ENCODE measurements around the gene RITA1. TPM values are rescaled to one million over a fixed set of nuclear protein-coding genes. Genes with fewer than 3 reads are reported as not detected.

Gene RITA1
- total and polyA plus RNA-seq, 4 donors: 10.6 to 18.1 (median 14.9) TPM

GRCh38 chr12:113196990-113197389 lies 11.5 kb downstream of the RITA1 start:
- peak; percentile 60 for DNase-seq (ENCODE audit: low spot score)
- no peak overlapping the region for H3K4me3 ChIP-seq (ENCODE audit: low read depth in 1 of 3, low read length in 3 of 3)
- peaks cover 4 to 6% (median 5%) of the 10 kb centered on the region in 4 donors for H3K36me3 ChIP-seq (ENCODE audit: control insufficient read depth in 4 of 4, insufficient read depth in 3 of 4, low read depth in 1 of 4, low read length in 3 of 4)
- no peaks in the 10 kb centered on the region for H3K27me3 ChIP-seq (ENCODE audit: control insufficient read depth in 4 of 4, insufficient read depth in 4 of 4, low read length in 3 of 4)
- no peaks in the 10 kb centered on the region for H3K9me3 ChIP-seq (ENCODE audit: control insufficient read depth in 4 of 4, low read length in 3 of 4)
- H3K27ac ChIP-seq (ENCODE audit: low read depth in 1 of 2, low read length in 2 of 2): no peak overlapping the region
- TF ChIP-seq NR2F2 (IDR thresholded peaks at IDR 0.05) (no peak), RAD21 (IDR thresholded peaks at IDR 0.05) (peak; percentile 92 to 93), CTCF (IDR thresholded peaks at IDR 0.05; ENCODE audit: low read depth, low read length, missing input control) (peak; percentile 75), JUND (IDR thresholded peaks at IDR 0.05) (no peak)
- H3K9ac ChIP-seq (ENCODE audit: low read depth in 1 of 2, low read length in 2 of 2): peak overlapping the region in 1 of 2 donors; percentile 34
- 6% methylated on average over 4 of the region's 4 CpGs for WGBS
- H3K4me1 ChIP-seq (ENCODE audit: control insufficient read depth in 4 of 4, insufficient read depth in 4 of 4, low read length in 3 of 4): peaks cover 0 to 5% (median 2%) of the 10 kb centered on the region in 4 donors

- 94% methylated on average over 8 of the region's 8 CpGs for whole genome bisulfite sequencing
- no peak for DNase-seq (ENCODE audit: low spot score)
- Histone ChIP-seq H3K9ac (ENCODE audit: low read depth in 1 of 2, low read length in 2 of 2) (peak overlapping the region in 1 of 2 donors; percentile 34), H3K4me3 (ENCODE audit: low read depth in 1 of 3, low read length in 3 of 3) (no peak overlapping the region), H3K36me3 (ENCODE audit: control insufficient read depth in 4 of 4, insufficient read depth in 3 of 4, low read depth in 1 of 4, low read length in 3 of 4) (peaks cover 0 to 2% (median under 1%) of the 10 kb centered on the region in 4 donors), H3K9me3 (ENCODE audit: control insufficient read depth in 4 of 4, low read length in 3 of 4) (no peaks in the 10 kb centered on the region), H3K27me3 (ENCODE audit: control insufficient read depth in 4 of 4, insufficient read depth in 4 of 4, low read length in 3 of 4) (no peaks in the 10 kb centered on the region), H3K4me1 (ENCODE audit: control insufficient read depth in 4 of 4, insufficient read depth in 4 of 4, low read length in 3 of 4) (peaks cover 0 to 5% (median 2%) of the 10 kb centered on the region in 4 donors), H3K27ac (ENCODE audit: low read depth in 1 of 2, low read length in 2 of 2) (no peak overlapping the region)
- TF ChIP-seq YY1 (IDR thresholded peaks at IDR 0.05) (no peak), NR2F2 (IDR thresholded peaks at IDR 0.05) (no peak), RAD21 (IDR thresholded peaks at IDR 0.05) (no peak), ZBTB33 (IDR thresholded peaks at IDR 0.05) (no peak), REST (IDR thresholded peaks at IDR 0.05) (no peak), GABPA (IDR thresholded peaks at IDR 0.05 in 1 of 2, conservative IDR thresholded peaks at IDR 0.05 in 1 of 2) (no peak)
These were observed 12.1 kb downstream of the RITA1 start for GRCh38 chr12:113197518-113198077.

- TF ChIP-seq NR2F2 (IDR thresholded peaks at IDR 0.05): no peak
- no peak for TF ChIP-seq TAF1 (conservative IDR thresholded peaks at IDR 0.05)
- TF ChIP-seq SP1 (IDR thresholded peaks at IDR 0.05): no peak
- no peak for TF ChIP-seq FOXA2 (IDR thresholded peaks at IDR 0.05)
- WGBS: 90% methylated on average over 1 of the region's 1 CpG
- DNase-seq (ENCODE audit: low spot score): no peak
- Histone ChIP-seq H3K36me3 (ENCODE audit: control insufficient read depth in 4 of 4, insufficient read depth in 3 of 4, low read depth in 1 of 4, low read length in 3 of 4) (no peaks in the 10 kb centered on the region), H3K27me3 (ENCODE audit: control insufficient read depth in 4 of 4, insufficient read depth in 4 of 4, low read length in 3 of 4) (no peaks in the 10 kb centered on the region), H3K4me1 (ENCODE audit: control insufficient read depth in 4 of 4, insufficient read depth in 4 of 4, low read length in 3 of 4) (peaks cover 0 to 5% (median 2%) of the 10 kb centered on the region in 4 donors), H3K9ac (ENCODE audit: low read depth in 1 of 2, low read length in 2 of 2) (no peak overlapping the region), H3K4me3 (ENCODE audit: low read depth in 1 of 3, low read length in 3 of 3) (no peak overlapping the region), H3K27ac (ENCODE audit: low read depth in 1 of 2, low read length in 2 of 2) (no peak overlapping the region), H3K9me3 (ENCODE audit: control insufficient read depth in 4 of 4, low read length in 3 of 4) (no peaks in the 10 kb centered on the region)
These were observed 12.8 kb downstream of the RITA1 start for GRCh38 chr12:113198296-113198695.
